HepG2 (cell line): ENCODE data around the gene ST3GAL5. TPM values are rescaled to one million over a fixed set of nuclear protein-coding genes. Genes with fewer than 3 reads are reported as not detected.
A peak's percentile ranks its signal among the peaks of the same experiment; 100 is the strongest.

Experiments used
- KLF6 ChIP-seq: IDR thresholded peaks from 2 replicates; pipeline ENCODE4 v1.8.0; 2016; ENCODE audit warnings: missing biosample characterization, missing genetic modification reagents
- NCOA5 ChIP-seq: sonication (generic); formaldehyde crosslinking; IDR thresholded peaks from 2 replicates; pipeline ENCODE4 v1.4.0; 2020; ENCODE audit warnings: missing genetic modification reagents
- PREB ChIP-seq: sonication (generic); formaldehyde crosslinking; IDR thresholded peaks from 2 replicates; pipeline ENCODE4 v1.4.0; 2020; ENCODE audit warnings: missing genetic modification reagents
- RNF2 ChIP-seq: fragments of 450-650 bp; conservative IDR thresholded peaks from 2 replicates; pipeline ENCODE4 v1.6.1; 2016; ENCODE audit warnings: low read depth
- SALL1 ChIP-seq: sonication (generic); formaldehyde crosslinking; IDR thresholded peaks from 2 replicates; pipeline ENCODE4 v1.8.0; 2022; ENCODE audit warnings: mild to moderate bottlenecking, missing genetic modification reagents
- TGIF2 ChIP-seq: IDR thresholded peaks from 2 replicates; pipeline ENCODE4 v1.6.1; 2016; ENCODE audit warnings: control low read depth, missing compliant biosample characterization
- ZBTB20 ChIP-seq: sonication (generic); formaldehyde crosslinking; IDR thresholded peaks from 2 replicates; pipeline ENCODE4 v1.8.1; 2023; ENCODE audit warnings: missing genetic modification reagents, low read depth, mild to moderate bottlenecking, borderline replicate concordance
- ZBTB40 ChIP-seq, 2 experiments: fragments of 450-650 bp in 1 of 2; sonication (generic) in 1 of 2; formaldehyde crosslinking in 1 of 2; IDR thresholded peaks; 2 replicates each; pipeline versions ENCODE4 v1.6.1 to v1.8.0; 2016 to 2022; ENCODE audit warnings: antibody characterized with exemption in 1 of 2, mild to moderate bottlenecking in 1 of 2, missing genetic modification reagents in 1 of 2
- ZMAT3 ChIP-seq: sonication (generic); formaldehyde crosslinking; conservative IDR thresholded peaks from 2 replicates; pipeline ENCODE4 v1.7.0; 2021; ENCODE audit warnings: missing genetic modification reagents
- ZNF33B ChIP-seq: sonication (generic); formaldehyde crosslinking; IDR thresholded peaks from 2 replicates; pipeline ENCODE4 v1.5.1; 2020; ENCODE audit warnings: mild to moderate bottlenecking, missing genetic modification reagents
- ZNF350 ChIP-seq: sonication (generic); formaldehyde crosslinking; IDR thresholded peaks from 2 replicates; pipeline ENCODE4 v1.4.0; 2020; ENCODE audit warnings: mild to moderate bottlenecking, low read depth, missing genetic modification reagents, borderline replicate concordance
- ZNF362 ChIP-seq: sonication (generic); formaldehyde crosslinking; IDR thresholded peaks from 2 replicates; pipeline ENCODE4 v1.4.0; 2020; ENCODE audit warnings: missing genetic modification reagents, mild to moderate bottlenecking, borderline replicate concordance
- ZNF44 ChIP-seq: sonication (generic); formaldehyde crosslinking; IDR thresholded peaks from 2 replicates; pipeline ENCODE4 v1.5.1; 2020; ENCODE audit warnings: mild to moderate bottlenecking, missing genetic modification reagents
- ZNF687 ChIP-seq: sonication (generic); formaldehyde crosslinking; IDR thresholded peaks from 2 replicates; pipeline ENCODE4 v1.5.1; 2020; ENCODE audit warnings: mild to moderate bottlenecking, missing genetic modification reagents, moderate library complexity
- polyA plus RNA-seq, 8 experiments: library from polyadenylated mRNA; depleted of rRNA in 3 of 8; stranded (reverse) in 7 of 8; unstranded in 1 of 8; fragments of >200 nt; fragmentation: Illumina TruSeq in 4 of 8; extraction: Trizol in 4 of 8; gene quantifications; 2 replicates each; pipeline versions ENCODE4 v1.2.1 to v1.2.3, GENCODE V29; 2011 to 2016; ENCODE audit warnings: low read depth in 4 of 8, missing spikeins in 1 of 8, mixed read lengths in 1 of 8; ENCODE audit not compliant: insufficient read depth in 1 of 8
- total RNA-seq, 5 experiments: library from RNA; depleted of rRNA; stranded (reverse); fragments of >200 nt; fragmentation: Illumina TruSeq; extraction: Trizol; gene quantifications; 2 replicates each; pipeline ENCODE4 v1.2.3, GENCODE V29; 2016; ENCODE audit warnings: low read depth in 1 of 5

ST3GAL5 gene
- total and polyA plus RNA-seq, 2 of the 13 experiments (the other 11 are each of a cell fraction or from before 2014, with no cell fraction given): 1.3 to 2.0 TPM

- no peak for TF ChIP-seq ZBTB40 (IDR thresholded peaks at IDR 0.05)
- TF ChIP-seq ZBTB40 (CRISPR knock-in tag; IDR thresholded peaks at IDR 0.05): peak; percentile 34; the same call in 1 of the 2 replicates
- TF ChIP-seq RNF2: peak; percentile 82
- peak; percentile 65; the same call in 1 of the 2 replicates for TF ChIP-seq TGIF2 (CRISPR knock-in tag)
- TF ChIP-seq ZNF687 (CRISPR knock-in tag): peak; percentile 50; the same call in 1 of the 2 replicates
- TF ChIP-seq ZNF350 (CRISPR knock-in tag): no peak
- TF ChIP-seq SALL1: 0 out of 2 replicates have a peak, but pooled peaks have one; percentile 13
- TF ChIP-seq ZNF44 (CRISPR knock-in tag): 0 out of 2 replicates have a peak, but pooled peaks have one; percentile 35
- no peak for TF ChIP-seq NCOA5
- no peak for TF ChIP-seq PREB (CRISPR knock-in tag)
- TF ChIP-seq KLF6 (CRISPR knock-in tag): no peak
- TF ChIP-seq ZNF33B (CRISPR knock-in tag): no peak
- TF ChIP-seq ZBTB20 (CRISPR knock-in tag): 0 out of 2 replicates have a peak, but pooled peaks have one; percentile 17
- 0 out of 2 replicates have a peak, but pooled peaks have one; percentile 2 for TF ChIP-seq ZMAT3
- TF ChIP-seq ZNF362 (CRISPR knock-in tag): no peak
Observed at GRCh38 chr2:85887566-85888019, 1.2 kb downstream of the ST3GAL5 start (continued).
